ENCODE measurements around the gene PES1.

Gene PES1

DNA sequence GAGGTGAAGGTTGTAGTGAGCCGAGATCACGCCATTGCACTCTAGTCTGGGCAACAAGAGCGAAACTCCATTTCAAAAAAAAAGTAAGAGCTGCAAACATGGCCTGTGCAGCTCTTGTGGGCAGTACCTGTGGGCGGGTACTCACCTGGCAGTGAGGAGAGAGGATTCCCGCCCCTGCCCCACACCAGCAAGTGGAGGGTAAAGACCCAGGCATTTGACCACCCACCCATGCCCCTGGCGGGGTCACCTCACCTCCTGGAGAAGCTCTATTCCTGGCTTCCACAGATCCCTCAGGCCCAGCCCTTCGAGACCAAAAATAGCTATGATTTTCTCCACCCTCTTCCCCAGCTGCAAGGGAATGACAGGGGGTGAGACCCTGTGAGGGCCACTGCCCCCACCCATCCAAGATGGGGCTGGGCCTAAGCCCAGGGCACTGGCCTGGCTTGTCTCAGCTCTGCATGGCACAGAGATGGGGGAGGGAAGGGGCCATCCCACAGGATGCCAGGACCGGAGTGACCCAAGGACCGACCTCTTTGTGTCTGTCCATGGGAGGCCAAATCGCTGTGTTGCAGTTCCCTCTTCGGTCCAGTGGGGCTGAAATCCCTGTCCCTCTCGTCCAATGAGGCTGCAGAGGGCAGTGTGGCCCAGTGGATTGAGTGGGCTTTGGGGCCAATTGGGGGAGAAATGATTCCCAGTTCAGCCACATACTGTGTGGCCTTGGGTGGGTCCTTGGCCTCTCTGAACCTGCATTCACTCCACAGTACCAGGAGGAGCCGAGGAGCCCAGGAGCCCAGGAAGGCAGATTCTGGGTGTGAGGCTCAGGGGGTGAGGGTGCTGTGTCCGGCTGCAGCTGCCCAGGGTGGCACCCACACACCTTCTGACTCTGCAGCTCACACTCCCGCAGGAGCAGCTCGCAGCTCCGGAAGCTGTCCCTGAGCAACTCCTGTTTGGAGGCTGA is 59.8 kb downstream of the PES1 start:
- DNase-seq, result no peak
- in situ Hi-C loops (cut with MboI; ENCODE audit: low pct_unique_long_range_greater_than_20kb, low sequenced_read_pairs), result no loop called here

GRCh38 chr22:30526656-30527055 is 65.1 kb downstream of the PES1 start:
- no peak for DNase-seq
- in situ Hi-C loops (cut with MboI; ENCODE audit: low pct_unique_long_range_greater_than_20kb, low sequenced_read_pairs), result no loop called here
